ENCODE results near the gene BDKRB2. TPM values are rescaled to one million over a fixed set of nuclear protein-coding genes. Genes with fewer than 3 reads are reported as not detected.

Gene BDKRB2
- total and polyA plus RNA-seq, 2 experiments from 2014 or later, result 0.14 to 0.21 TPM

DNA sequence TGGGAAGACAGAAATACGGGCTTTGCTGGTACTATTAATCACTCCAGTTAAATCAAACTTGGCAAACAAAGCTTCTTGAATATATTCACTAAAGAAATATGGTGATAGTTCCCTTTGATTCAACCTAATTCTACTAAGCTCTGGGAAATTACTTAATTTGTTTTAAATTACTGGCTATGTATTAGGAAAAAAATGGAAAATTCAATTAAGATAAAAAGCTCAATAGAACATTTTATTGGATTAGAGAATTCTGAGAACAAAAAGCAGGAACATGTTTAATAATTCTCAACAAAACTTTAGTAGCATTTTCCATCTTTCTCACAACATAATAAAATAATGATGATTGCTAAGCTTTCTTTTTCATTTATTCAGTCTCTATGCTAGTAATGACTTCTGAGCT lies 81.6 kb downstream of the BDKRB2 start:
- H3K9me2 ChIP-seq (ENCODE audit: insufficient read depth), result no peaks in the 10 kb centered on the region
- Mint-ChIP-seq H3K27me3 (ENCODE audit: insufficient read depth, low read depth, poor library complexity) (peaks cover 4% of the 10 kb centered on the region), H3K4me3 (no peak overlapping the region), H3K27ac (no peak overlapping the region), H3K4me1 (peaks cover 11% of the 10 kb centered on the region; the same call in 2 of the 3 replicates), H3K9me3 (no peaks in the 10 kb centered on the region), H3K36me3 (ENCODE audit: low read depth) (peaks cover 11% of the 10 kb centered on the region)
- H4K20me1 ChIP-seq (replicated peaks; ENCODE audit: insufficient read depth), result no peaks in the 10 kb centered on the region
- H3K4me1 ChIP-seq (ENCODE audit: insufficient read depth), result peaks cover 4% of the 10 kb centered on the region; the same call in 1 of the 2 replicates
- peaks cover 3% of the 10 kb centered on the region; the same call in 1 of the 2 replicates for H3K36me3 ChIP-seq (ENCODE audit: insufficient read depth)
- no peaks in the 10 kb centered on the region for H3F3A ChIP-seq (replicated peaks; ENCODE audit: low read depth)
- H3K4me2 ChIP-seq, result no peak overlapping the region
- no peak overlapping the region for H3K27ac ChIP-seq (ENCODE audit: low read depth)
- no peak for TF ChIP-seq NANOG (IDR thresholded peaks at IDR 0.05; ENCODE audit: borderline replicate concordance)
- no peak for TF ChIP-seq ZNF331 (CRISPR knock-in tag; IDR thresholded peaks at IDR 0.05; ENCODE audit: low read depth)
- TF ChIP-seq EZH2 (IDR thresholded peaks at IDR 0.05; ENCODE audit: low read depth, unreplicated experiment), result no peak
- TF ChIP-seq JUNB (IDR thresholded peaks at IDR 0.05; ENCODE audit: unreplicated experiment), result no peak
- no peak for TF ChIP-seq EZH2phosphoT487 (IDR thresholded peaks at IDR 0.05; ENCODE audit: unreplicated experiment)
- TF ChIP-seq, protein P1, sequence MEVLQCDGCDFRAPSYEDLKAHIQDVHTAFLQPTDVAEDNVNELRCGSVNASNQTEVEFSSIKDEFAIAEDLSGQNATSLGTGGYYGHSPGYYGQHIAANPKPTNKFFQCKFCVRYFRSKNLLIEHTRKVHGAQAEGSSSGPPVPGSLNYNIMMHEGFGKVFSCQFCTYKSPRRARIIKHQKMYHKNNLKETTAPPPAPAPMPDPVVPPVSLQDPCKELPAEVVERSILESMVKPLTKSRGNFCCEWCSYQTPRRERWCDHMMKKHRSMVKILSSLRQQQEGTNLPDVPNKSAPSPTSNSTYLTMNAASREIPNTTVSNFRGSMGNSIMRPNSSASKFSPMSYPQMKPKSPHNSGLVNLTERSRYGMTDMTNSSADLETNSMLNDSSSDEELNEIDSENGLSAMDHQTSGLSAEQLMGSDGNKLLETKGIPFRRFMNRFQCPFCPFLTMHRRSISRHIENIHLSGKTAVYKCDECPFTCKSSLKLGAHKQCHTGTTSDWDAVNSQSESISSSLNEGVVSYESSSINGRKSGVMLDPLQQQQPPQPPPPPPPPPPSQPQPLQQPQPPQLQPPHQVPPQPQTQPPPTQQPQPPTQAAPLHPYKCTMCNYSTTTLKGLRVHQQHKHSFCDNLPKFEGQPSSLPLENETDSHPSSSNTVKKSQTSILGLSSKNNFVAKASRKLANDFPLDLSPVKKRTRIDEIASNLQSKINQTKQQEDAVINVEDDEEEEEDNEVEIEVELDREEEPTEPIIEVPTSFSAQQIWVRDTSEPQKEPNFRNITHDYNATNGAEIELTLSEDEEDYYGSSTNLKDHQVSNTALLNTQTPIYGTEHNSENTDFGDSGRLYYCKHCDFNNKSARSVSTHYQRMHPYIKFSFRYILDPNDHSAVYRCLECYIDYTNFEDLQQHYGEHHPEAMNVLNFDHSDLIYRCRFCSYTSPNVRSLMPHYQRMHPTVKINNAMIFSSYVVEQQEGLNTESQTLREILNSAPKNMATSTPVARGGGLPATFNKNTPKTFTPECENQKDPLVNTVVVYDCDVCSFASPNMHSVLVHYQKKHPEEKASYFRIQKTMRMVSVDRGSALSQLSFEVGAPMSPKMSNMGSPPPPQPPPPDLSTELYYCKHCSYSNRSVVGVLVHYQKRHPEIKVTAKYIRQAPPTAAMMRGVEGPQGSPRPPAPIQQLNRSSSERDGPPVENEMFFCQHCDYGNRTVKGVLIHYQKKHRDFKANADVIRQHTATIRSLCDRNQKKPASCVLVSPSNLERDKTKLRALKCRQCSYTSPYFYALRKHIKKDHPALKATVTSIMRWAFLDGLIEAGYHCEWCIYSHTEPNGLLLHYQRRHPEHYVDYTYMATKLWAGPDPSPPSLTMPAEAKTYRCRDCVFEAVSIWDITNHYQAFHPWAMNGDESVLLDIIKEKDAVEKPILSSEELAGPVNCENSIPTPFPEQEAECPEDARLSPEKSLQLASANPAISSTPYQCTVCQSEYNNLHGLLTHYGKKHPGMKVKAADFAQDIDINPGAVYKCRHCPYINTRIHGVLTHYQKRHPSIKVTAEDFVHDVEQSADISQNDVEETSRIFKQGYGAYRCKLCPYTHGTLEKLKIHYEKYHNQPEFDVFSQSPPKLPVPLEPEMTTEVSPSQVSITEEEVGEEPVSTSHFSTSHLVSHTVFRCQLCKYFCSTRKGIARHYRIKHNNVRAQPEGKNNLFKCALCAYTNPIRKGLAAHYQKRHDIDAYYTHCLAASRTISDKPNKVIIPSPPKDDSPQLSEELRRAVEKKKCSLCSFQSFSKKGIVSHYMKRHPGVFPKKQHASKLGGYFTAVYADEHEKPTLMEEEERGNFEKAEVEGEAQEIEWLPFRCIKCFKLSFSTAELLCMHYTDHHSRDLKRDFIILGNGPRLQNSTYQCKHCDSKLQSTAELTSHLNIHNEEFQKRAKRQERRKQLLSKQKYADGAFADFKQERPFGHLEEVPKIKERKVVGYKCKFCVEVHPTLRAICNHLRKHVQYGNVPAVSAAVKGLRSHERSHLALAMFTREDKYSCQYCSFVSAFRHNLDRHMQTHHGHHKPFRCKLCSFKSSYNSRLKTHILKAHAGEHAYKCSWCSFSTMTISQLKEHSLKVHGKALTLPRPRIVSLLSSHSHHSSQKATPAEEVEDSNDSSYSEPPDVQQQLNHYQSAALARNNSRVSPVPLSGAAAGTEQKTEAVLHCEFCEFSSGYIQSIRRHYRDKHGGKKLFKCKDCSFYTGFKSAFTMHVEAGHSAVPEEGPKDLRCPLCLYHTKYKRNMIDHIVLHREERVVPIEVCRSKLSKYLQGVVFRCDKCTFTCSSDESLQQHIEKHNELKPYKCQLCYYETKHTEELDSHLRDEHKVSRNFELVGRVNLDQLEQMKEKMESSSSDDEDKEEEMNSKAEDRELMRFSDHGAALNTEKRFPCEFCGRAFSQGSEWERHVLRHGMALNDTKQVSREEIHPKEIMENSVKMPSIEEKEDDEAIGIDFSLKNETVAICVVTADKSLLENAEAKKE (CRISPR knock-in tag; IDR thresholded peaks at IDR 0.05), result no peak
- TF ChIP-seq ZNF114 (CRISPR knock-in tag; IDR thresholded peaks at IDR 0.05), result no peak
- no peak for TF ChIP-seq POLR2AphosphoS5 (IDR thresholded peaks at IDR 0.05; ENCODE audit: low read depth)
- H2AFZ ChIP-seq, result no peak overlapping the region
- H3K27me3 ChIP-seq (ENCODE audit: insufficient read depth), result no peaks in the 10 kb centered on the region
- ATAC-seq (no peak), DNase-seq (ENCODE audit: low spot score) (no peak)
- no peaks in the 10 kb centered on the region for H3K79me2 ChIP-seq (replicated peaks; ENCODE audit: insufficient read depth)
- no peak overlapping the region for H3K4me3 ChIP-seq

Measured in GM23338 (cell line).